Measurements from ENCODE around the gene CRYAB. TPM values are rescaled to one million over a fixed set of nuclear protein-coding genes. Genes with fewer than 3 reads are reported as not detected.

Gene CRYAB
- total RNA-seq, 1 donor from 2014 or later = not detected

- Mint-ChIP-seq H3K9me3 (ENCODE audit: unreplicated experiment) (no peaks in the 10 kb centered on the region), H3K27me3 (ENCODE audit: unreplicated experiment) (no peaks in the 10 kb centered on the region), H3K36me3 (ENCODE audit: low read depth, unreplicated experiment) (no peaks in the 10 kb centered on the region), H3K27ac (ENCODE audit: unreplicated experiment) (peak within 1 kb of the TSS; percentile 98), H3K4me3 (ENCODE audit: unreplicated experiment) (peak within 1 kb of the TSS; percentile 96), H3K4me1 (ENCODE audit: unreplicated experiment) (peaks cover 11% of the 10 kb centered on the region)
- peak; percentile 99 for DNase-seq (ENCODE audit: low spot score)
- TF ChIP-seq CTCF (IDR thresholded peaks at IDR 0.05; ENCODE audit: unreplicated experiment) = peak; percentile 99
These were observed 32.5 kb downstream of the CRYAB start, which contains the start of the genes CFAP68 and FDXACB1 for GRCh38 chr11:111878849-111879636. CFAP68 (plus strand) TSS chr11:111879541; CDS start chr11:111879561, 20 bp downstream. FDXACB1 (minus strand) TSS chr11:111879165; CDS start chr11:111879132, 33 bp downstream.

- no peak for TF ChIP-seq CTCF (IDR thresholded peaks at IDR 0.05; ENCODE audit: unreplicated experiment)
- Mint-ChIP-seq H3K4me1 (ENCODE audit: unreplicated experiment) (peaks cover 11% of the 10 kb centered on the region), H3K27ac (ENCODE audit: unreplicated experiment) (peak overlapping the region; percentile 39), H3K9me3 (ENCODE audit: unreplicated experiment) (no peaks in the 10 kb centered on the region), H3K4me3 (ENCODE audit: unreplicated experiment) (peak overlapping the region; percentile 96), H3K27me3 (ENCODE audit: unreplicated experiment) (no peaks in the 10 kb centered on the region), H3K36me3 (ENCODE audit: low read depth, unreplicated experiment) (no peaks in the 10 kb centered on the region)
- peak; percentile 6 for DNase-seq (ENCODE audit: low spot score)
These were observed 33.2 kb downstream of the CRYAB start for GRCh38 chr11:111878385-111878848.

GRCh38 chr11:111871693-111872161 is 39.8 kb downstream of the CRYAB start:
- TF ChIP-seq CTCF (IDR thresholded peaks at IDR 0.05; ENCODE audit: unreplicated experiment) = no peak
- H3K27ac Mint-ChIP-seq (ENCODE audit: unreplicated experiment) = peak overlapping the region; percentile 53
- peak overlapping the region; percentile 90 for H3K4me3 Mint-ChIP-seq (ENCODE audit: unreplicated experiment)
- H3K4me1 Mint-ChIP-seq (ENCODE audit: unreplicated experiment) = peaks cover 5% of the 10 kb centered on the region
- no peaks in the 10 kb centered on the region for H3K9me3 Mint-ChIP-seq (ENCODE audit: unreplicated experiment)
- H3K36me3 Mint-ChIP-seq (ENCODE audit: low read depth, unreplicated experiment) = peaks cover 12% of the 10 kb centered on the region
- DNase-seq (ENCODE audit: low spot score) = no peak
- H3K27me3 Mint-ChIP-seq (ENCODE audit: unreplicated experiment) = peaks cover 2% of the 10 kb centered on the region

- Mint-ChIP-seq H3K4me1 (ENCODE audit: unreplicated experiment) (peaks cover 5% of the 10 kb centered on the region), H3K36me3 (ENCODE audit: low read depth, unreplicated experiment) (peaks cover 17% of the 10 kb centered on the region), H3K4me3 (ENCODE audit: unreplicated experiment) (peak within 1 kb of the TSS; percentile 97), H3K9me3 (ENCODE audit: unreplicated experiment) (no peaks in the 10 kb centered on the region), H3K27ac (ENCODE audit: unreplicated experiment) (peak within 1 kb of the TSS; percentile 53), H3K27me3 (ENCODE audit: unreplicated experiment) (peaks cover 2% of the 10 kb centered on the region)
- DNase-seq (ENCODE audit: low spot score) = peak; percentile 75
- peak; percentile 38 for TF ChIP-seq CTCF (IDR thresholded peaks at IDR 0.05; ENCODE audit: unreplicated experiment)
These were observed 40.5 kb downstream of the CRYAB start, which contains the start of gene ALG9 for GRCh38 chr11:111870886-111871692. ALG9 (minus strand) TSS chr11:111871581; CDS start chr11:111871482, 99 bp downstream.

Measured in endothelial cell (in vitro differentiated cells).